Measurements from ENCODE around the gene QSOX1. TPM values are rescaled to one million over a fixed set of nuclear protein-coding genes. Genes with fewer than 3 reads are reported as not detected.
"Not testable (repeated sequence)": the region's sequence is repeated elsewhere in the genome, so short reads cannot be mapped to it uniquely, and the experiment has no call there.

The QSOX1 gene
- total RNA-seq, 1 experiment from 2014 or later: 12.1 TPM

DNA sequence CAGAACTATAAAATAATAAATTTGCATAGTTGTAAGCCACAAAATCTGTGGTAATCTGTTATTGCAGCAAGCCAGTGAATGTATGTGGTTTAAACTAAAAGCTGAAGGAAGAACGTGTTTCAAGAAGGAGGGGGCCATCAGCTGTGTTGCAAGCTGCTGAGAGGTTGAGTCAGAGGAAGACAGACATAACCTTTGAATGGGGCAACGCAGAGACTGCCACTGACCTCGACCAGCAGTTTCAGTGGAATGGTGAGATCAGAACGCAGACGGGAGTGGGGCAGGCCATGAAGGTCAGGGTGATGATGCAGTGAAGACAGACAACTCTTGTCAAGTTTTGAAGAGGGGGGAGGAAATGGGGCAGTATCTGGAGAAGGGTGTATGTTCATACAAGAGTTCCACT lies 23.2 kb upstream of the QSOX1 start:
- H3K4me1 Mint-ChIP-seq (ENCODE audit: low read depth, unreplicated experiment): peaks cover 3% of the 10 kb centered on the region
- intact Hi-C loops (cut with micrococcal nuclease; ENCODE audit: unreplicated experiment): no loop called here
- H3K4me3 Mint-ChIP-seq (ENCODE audit: unreplicated experiment): no peak overlapping the region
- Histone ChIP-seq H3K36me3 (ENCODE audit: control insufficient read depth, insufficient read depth, low read length) (no peaks in the 10 kb centered on the region), H3K4me1 (peaks cover 6% of the 10 kb centered on the region), H3K27me3 (replicated peaks; ENCODE audit: control insufficient read depth, insufficient read depth, low read length) (no peaks in the 10 kb centered on the region), H3K9me3 (0 out of 2 replicates have a peak, but pooled peaks cover under 1% of the 10 kb centered on the region), H3K4me3 (ENCODE audit: low read depth, low read length) (no peak overlapping the region)
- no peak for DNase-seq
- BruUV-seq (replicated peaks): no TSS peak
- no peaks in the 10 kb centered on the region for H3K9me3 Mint-ChIP-seq (ENCODE audit: unreplicated experiment)
- no peak overlapping the region for H3K27ac Mint-ChIP-seq (ENCODE audit: unreplicated experiment)
- ChIA-PET CTCF (no interaction called here), POLR2A (no interaction called here)
- TF ChIP-seq, protein P1, sequence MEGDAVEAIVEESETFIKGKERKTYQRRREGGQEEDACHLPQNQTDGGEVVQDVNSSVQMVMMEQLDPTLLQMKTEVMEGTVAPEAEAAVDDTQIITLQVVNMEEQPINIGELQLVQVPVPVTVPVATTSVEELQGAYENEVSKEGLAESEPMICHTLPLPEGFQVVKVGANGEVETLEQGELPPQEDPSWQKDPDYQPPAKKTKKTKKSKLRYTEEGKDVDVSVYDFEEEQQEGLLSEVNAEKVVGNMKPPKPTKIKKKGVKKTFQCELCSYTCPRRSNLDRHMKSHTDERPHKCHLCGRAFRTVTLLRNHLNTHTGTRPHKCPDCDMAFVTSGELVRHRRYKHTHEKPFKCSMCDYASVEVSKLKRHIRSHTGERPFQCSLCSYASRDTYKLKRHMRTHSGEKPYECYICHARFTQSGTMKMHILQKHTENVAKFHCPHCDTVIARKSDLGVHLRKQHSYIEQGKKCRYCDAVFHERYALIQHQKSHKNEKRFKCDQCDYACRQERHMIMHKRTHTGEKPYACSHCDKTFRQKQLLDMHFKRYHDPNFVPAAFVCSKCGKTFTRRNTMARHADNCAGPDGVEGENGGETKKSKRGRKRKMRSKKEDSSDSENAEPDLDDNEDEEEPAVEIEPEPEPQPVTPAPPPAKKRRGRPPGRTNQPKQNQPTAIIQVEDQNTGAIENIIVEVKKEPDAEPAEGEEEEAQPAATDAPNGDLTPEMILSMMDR (IDR thresholded peaks at IDR 0.05; ENCODE audit: insufficient read depth in 1 of 2, low read depth in 1 of 2, low read length in 1 of 2, severe bottlenecking in 1 of 2, unreplicated experiment in 1 of 2): no peak
- no peaks in the 10 kb centered on the region for H3K36me3 Mint-ChIP-seq (ENCODE audit: insufficient read depth, unreplicated experiment)
- H3K27me3 Mint-ChIP-seq (ENCODE audit: insufficient read depth, unreplicated experiment): peaks cover 4% of the 10 kb centered on the region

DNA sequence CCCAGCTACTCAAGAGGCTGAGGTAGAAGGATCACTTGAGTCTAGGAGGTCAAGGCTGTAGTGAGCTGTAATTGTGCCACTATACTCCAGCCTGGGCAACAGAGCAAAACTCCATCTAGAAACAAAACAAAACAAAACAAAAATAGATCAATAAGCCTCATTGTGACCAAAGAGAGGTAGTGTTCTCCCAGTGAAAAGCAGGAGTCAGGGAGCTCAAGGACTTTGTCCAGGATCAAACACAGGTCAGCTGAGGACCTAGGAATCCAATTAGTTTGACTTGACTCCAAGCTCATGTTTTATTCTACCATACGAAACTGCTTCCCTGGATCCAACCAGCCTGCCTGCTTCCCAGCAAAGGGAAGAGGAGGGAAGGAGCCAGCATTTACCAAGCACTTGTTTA lies 21.5 kb upstream of the QSOX1 start:
- no peaks in the 10 kb centered on the region for H3K36me3 ChIP-seq (ENCODE audit: control insufficient read depth, insufficient read depth, low read length)
- H3K9me3 ChIP-seq: 0 out of 2 replicates have a peak, but pooled peaks cover 7% of the 10 kb centered on the region
- no peak overlapping the region for H3K4me3 Mint-ChIP-seq (ENCODE audit: unreplicated experiment)
- TF ChIP-seq, protein P1 (IDR thresholded peaks at IDR 0.05; ENCODE audit: insufficient read depth in 1 of 2, low read depth in 1 of 2, low read length in 1 of 2, severe bottlenecking in 1 of 2, unreplicated experiment in 1 of 2): no peak
- H3K27ac Mint-ChIP-seq (ENCODE audit: unreplicated experiment): no peak overlapping the region
- H3K4me3 ChIP-seq (ENCODE audit: low read depth, low read length): no peak overlapping the region
- H3K27me3 Mint-ChIP-seq (ENCODE audit: insufficient read depth, unreplicated experiment): peaks cover 7% of the 10 kb centered on the region
- no peaks in the 10 kb centered on the region for H3K36me3 Mint-ChIP-seq (ENCODE audit: insufficient read depth, unreplicated experiment)
- ChIA-PET CTCF (no interaction called here), POLR2A (no interaction called here)
- intact Hi-C loops (cut with micrococcal nuclease; ENCODE audit: unreplicated experiment): no loop called here
- H3K4me1 ChIP-seq: no peaks in the 10 kb centered on the region
- H3K27me3 ChIP-seq (replicated peaks; ENCODE audit: control insufficient read depth, insufficient read depth, low read length): no peaks in the 10 kb centered on the region
- no peak for DNase-seq
- BruUV-seq (replicated peaks): no TSS peak
- H3K4me1 Mint-ChIP-seq (ENCODE audit: low read depth, unreplicated experiment): no peaks in the 10 kb centered on the region
- H3K9me3 Mint-ChIP-seq (ENCODE audit: unreplicated experiment): no peaks in the 10 kb centered on the region

DNA sequence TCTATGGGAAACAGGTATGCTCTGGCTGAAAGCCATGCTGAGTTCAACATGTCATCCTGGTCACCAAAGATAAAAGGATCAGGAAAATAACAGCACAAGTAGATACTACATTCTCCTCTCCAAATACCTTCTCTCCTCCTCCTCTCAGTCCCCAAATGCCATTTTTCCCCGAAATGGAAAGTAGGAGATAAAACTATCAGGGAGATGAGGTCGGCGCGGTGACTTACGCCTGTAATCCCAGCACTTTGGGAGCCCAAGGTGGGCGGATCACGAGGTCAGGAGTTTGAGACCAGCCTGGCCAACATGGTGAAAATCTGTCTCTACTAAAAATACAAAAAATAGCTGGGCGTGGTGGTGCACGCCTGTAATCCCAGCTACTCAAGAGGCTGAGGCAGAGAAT lies 21.0 kb upstream of the QSOX1 start:
- H3K4me3 ChIP-seq (ENCODE audit: low read depth, low read length); intact Hi-C loops (cut with micrococcal nuclease; ENCODE audit: unreplicated experiment); H3K4me3 Mint-ChIP-seq (ENCODE audit: unreplicated experiment); POLR2A ChIA-PET; DNase-seq; H3K4me1 ChIP-seq; BruUV-seq (replicated peaks); H3K36me3 ChIP-seq (ENCODE audit: control insufficient read depth, insufficient read depth, low read length); H3K4me1 Mint-ChIP-seq (ENCODE audit: low read depth, unreplicated experiment); H3K9me3 Mint-ChIP-seq (ENCODE audit: unreplicated experiment); H3K36me3 Mint-ChIP-seq (ENCODE audit: insufficient read depth, unreplicated experiment); H3K9me3 ChIP-seq; H3K27me3 Mint-ChIP-seq (ENCODE audit: insufficient read depth, unreplicated experiment); H3K27me3 ChIP-seq (replicated peaks; ENCODE audit: control insufficient read depth, insufficient read depth, low read length); H3K27ac Mint-ChIP-seq (ENCODE audit: unreplicated experiment): not testable (repeated sequence)
- CTCF ChIA-PET: interaction anchor here (0.7 kb wide), 1 partner anchor 372 kb away, joined by 4 read pairs; no protein-coding TSS in a partner anchor

DNA sequence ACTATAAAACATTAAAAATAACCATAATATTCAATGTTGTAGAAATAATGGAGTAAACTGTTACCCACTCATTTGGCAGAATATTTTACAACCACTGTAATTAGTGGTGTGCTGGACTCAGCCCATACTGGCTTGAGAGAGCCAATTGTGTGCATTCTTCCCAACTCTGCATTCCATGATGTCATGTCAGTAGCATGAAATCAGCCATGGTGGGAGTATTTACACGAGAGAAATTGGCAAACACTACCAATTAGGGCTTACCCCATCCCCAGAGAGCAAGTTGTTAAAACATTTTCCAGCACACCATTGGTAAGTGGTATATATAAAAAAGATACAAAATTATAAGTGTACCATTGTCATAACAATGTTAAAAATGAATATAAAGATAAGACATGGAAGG lies 19.1 kb upstream of the QSOX1 start:
- no peaks in the 10 kb centered on the region for H3K4me1 ChIP-seq
- H3K4me3 Mint-ChIP-seq (ENCODE audit: unreplicated experiment): no peak overlapping the region
- no peaks in the 10 kb centered on the region for H3K9me3 Mint-ChIP-seq (ENCODE audit: unreplicated experiment)
- 0 out of 2 replicates have a peak, but pooled peaks cover 7% of the 10 kb centered on the region for H3K9me3 ChIP-seq
- CTCF ChIA-PET: no interaction called here
- H3K4me3 ChIP-seq (ENCODE audit: low read depth, low read length): no peak overlapping the region
- no peaks in the 10 kb centered on the region for H3K4me1 Mint-ChIP-seq (ENCODE audit: low read depth, unreplicated experiment)
- H3K36me3 ChIP-seq (ENCODE audit: control insufficient read depth, insufficient read depth, low read length): no peaks in the 10 kb centered on the region
- H3K36me3 Mint-ChIP-seq (ENCODE audit: insufficient read depth, unreplicated experiment): no peaks in the 10 kb centered on the region
- H3K27ac Mint-ChIP-seq (ENCODE audit: unreplicated experiment): no peak overlapping the region
- no peaks in the 10 kb centered on the region for H3K27me3 ChIP-seq (replicated peaks; ENCODE audit: control insufficient read depth, insufficient read depth, low read length)
- peaks cover 7% of the 10 kb centered on the region for H3K27me3 Mint-ChIP-seq (ENCODE audit: insufficient read depth, unreplicated experiment)
- no peak for DNase-seq
- POLR2A ChIA-PET: no interaction called here
- TF ChIP-seq, protein P1 (IDR thresholded peaks at IDR 0.05; ENCODE audit: insufficient read depth in 1 of 2, low read depth in 1 of 2, low read length in 1 of 2, severe bottlenecking in 1 of 2, unreplicated experiment in 1 of 2): no peak
- no TSS peak for BruUV-seq (replicated peaks)
- intact Hi-C loops (cut with micrococcal nuclease; ENCODE audit: unreplicated experiment): no loop called here
